HUDEP-2 (cell line): ENCODE data around the gene ALLC.

Experiments used
- DNase-seq, 76 experiments: peaks; one replicate each; lab custom pipeline; 2025; ENCODE audit not compliant: unreplicated experiment in 76 of 76; lab: John Stamatoyannopoulos, UW

Gene ALLC

DNA sequence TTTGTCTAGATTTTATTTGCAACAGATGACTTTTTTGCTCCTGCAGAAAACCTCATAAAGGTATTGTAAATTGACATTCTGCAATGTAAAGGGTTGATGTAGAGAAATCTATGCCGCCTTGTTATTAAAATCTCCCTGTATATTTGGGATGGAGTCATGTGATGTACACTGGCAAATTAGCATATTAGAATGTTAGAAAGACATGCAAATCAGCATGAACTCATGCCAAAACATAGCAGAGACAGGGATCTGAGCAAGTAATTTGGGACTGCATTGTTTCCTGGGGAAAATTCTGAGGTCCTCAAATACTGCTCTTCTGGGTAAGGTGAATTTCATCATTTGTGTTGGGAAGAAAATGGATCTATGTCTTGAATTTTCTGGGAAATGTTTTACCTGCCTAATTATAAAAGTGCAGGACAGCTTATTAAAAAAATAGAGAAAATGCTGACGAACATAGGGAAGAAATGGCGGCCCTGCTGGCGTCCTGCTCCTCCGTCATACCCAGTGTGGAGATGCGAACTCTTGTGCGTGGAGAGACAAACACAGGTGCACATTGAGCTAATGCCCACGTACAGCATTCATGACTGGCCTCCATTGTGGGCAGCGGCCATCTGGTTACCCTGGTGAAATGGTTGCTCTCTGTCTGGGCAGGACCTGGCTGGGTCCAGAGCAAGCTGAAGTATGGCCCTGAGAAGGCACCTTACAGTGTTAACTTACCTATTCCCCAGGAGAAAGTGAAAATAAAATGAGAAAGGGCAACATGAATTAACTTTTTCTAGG is 16.3 kb downstream of the ALLC start:
- no peak for DNase-seq

DNA sequence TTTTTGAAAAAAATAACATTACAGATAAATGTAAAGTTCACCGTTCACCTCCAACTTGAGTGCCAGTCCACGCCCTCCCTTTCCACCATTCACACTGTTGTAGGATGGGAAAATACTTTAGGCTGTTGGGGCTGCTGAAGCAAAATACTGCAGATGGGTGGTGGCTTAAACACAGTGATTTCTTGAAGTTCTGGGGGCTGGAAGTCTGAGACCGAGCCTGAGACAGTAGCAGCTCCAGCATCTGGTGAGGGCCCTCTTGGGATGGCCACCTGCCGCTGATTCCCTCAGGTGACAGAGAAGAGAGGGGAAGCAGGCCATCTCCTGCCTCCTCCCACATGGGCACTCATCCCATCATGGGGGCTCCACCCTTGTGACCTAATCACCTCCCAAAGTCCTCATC is 17.7 kb downstream of the ALLC start:
- no peak for DNase-seq

DNA sequence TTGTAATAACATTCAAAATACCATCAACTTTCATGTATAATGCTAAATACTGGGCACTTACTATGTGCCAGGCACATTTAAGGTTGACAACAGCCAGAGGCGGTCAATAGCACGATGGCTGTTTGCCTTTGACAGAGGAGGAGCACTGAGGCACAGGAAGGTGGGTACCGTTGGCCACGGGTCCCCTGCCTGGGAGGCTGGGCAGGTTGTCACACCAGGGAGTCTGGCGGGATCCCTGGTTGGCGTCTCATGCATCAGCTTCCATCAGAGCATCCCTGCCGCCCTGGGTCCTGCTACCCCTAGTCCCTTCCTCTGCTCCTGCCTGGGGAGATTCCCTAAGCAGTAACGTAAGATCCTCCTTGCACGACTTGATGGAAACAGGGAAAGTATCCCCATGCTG is 19.4 kb downstream of the ALLC start:
- DNase-seq, result no peak

GRCh38 chr2:3678212-3678611 is 20.2 kb downstream of the ALLC start:
- DNase-seq, result no peak

DNA sequence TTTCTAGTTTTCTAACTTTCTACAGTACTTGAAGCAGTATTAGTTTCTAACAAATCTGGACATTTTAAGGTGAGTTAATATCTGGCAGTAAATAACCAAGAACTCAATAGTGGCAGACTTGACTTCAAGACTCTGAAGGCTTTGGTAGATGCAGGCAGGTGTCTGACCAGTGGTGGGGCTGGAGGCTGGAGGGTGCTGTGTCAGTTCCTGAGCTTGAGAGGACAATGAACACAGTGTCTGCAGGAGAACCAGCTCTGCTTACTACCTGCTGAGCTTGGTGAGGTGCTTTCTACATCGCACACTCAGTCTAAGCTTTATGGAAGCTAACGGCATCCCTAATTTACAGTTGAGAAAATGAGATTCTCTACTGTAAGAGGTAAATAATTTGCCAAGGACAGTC is 21.2 kb downstream of the ALLC start:
- no peak for DNase-seq

DNA sequence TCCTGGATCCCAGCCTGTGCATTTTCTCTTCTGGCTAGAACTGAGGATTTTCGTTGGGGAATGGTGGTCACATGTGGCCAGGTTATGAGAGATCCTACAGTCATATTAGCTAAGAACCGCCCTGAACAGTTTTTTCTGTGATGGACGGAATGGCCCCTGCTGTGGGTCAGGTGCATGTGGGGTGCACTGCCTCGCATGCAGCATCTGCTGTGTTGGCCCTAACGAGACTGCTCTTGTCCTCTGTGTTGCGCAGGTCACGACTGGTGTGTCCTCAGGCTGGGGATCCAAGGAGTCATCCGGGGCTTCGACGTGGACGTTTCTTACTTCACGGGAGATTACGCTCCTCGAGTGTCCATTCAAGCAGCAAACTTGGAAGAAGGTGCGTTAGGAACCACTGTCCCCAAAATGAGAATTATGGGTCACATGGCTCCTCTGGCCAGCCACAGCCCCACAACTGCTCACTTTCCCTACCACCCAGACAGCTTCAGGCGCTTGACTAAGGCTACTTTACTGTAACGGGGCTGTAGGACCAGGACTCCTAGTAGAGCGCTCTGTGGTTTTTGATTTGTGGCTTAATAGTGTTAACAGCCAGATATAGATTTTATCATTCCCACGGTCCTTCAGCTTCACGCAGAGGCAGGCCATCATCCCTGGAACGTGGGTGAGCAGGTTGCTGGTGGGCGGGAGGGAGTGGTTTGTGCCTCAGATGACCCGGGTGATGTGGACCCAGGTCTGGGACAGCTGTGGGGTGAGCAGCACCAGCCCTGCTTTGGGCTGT is 21.8 kb downstream of the ALLC start:
- DNase-seq, result no peak

- DNase-seq, result no peak
These were observed 22.7 kb downstream of the ALLC start for GRCh38 chr2:3680548-3681345.

- DNase-seq, result no peak
These were observed 23.6 kb downstream of the ALLC start for GRCh38 chr2:3681625-3682024.

DNA sequence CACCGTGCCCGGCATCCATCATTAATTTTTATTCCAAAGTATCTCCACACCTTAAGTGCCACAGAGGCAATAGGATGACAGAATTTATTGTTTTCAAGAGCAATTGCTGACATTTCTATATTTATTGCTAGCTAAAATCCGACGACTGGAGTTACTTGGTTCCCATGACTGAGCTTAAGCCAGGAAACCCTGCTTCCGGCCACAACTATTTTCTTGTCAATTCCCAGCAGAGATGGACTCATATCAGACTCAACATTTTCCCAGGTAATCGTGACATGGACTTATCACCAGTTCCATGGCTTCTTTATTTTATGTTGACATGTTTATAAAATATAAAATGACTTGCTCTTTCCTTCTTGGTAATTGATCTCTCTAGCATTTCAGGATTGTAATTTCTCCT is 24.8 kb downstream of the ALLC start:
- no peak for DNase-seq

GRCh38 chr2:3683748-3684454 is 25.9 kb downstream of the ALLC start:
- no peak for DNase-seq

DNA sequence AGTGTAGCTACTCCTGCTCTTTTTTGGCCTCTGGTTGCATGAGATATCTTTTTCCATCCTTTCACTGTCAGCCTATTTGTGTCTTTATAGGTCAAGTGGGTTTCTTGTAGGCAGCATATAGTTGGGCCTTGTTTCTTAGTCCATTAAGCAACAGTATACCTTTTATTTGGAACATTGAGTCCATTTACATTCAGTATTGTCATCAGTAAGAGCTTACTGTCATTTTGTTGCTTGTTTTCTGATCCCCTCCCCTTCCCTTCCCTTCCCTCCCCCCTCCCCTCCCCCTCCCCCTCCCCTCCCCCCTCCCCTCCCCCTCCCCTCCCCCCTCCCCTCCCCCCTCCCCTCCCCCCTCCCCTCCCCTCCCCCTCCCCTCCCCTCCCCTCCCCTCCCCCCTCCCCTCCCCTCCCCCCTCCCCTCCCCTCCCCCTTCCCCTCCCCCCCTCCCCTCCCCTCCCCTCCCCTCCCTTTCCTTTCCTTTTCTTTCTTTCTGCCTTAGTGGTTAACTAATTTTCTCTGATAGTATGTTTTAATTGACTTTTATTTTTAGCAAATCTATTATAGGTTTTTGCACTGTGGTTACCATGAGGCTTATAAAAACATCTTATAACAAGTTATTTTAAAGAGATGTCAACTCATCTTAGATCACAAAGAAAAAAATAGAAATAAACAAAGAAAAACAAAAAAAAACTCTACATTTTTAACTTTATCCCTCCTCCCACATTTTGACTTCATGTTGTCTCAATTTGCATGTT is 32.2 kb downstream of the ALLC start:
- no peak for DNase-seq

DNA sequence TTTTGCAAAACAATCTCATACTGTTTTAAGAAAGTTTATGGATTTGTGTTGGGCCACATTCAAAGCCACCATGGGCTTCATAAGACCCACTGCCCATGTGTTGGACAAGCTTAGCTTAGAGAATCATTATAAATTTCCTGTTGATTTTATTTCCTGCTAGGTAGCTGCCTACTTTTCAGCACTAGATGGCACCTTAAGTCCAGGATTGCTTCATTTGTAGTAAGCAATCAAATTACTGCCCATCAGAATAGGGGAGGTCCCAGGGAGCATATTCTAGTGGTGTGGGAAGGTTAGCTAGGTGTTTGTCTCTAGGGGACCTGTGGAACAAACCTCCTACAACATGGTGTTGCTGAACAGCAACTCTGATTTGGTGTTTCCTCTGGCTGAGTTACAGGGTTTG is 34.4 kb downstream of the ALLC start:
- DNase-seq, result peak in 10 of 76 experiments; percentile 1 to 17 (median 5)

DNA sequence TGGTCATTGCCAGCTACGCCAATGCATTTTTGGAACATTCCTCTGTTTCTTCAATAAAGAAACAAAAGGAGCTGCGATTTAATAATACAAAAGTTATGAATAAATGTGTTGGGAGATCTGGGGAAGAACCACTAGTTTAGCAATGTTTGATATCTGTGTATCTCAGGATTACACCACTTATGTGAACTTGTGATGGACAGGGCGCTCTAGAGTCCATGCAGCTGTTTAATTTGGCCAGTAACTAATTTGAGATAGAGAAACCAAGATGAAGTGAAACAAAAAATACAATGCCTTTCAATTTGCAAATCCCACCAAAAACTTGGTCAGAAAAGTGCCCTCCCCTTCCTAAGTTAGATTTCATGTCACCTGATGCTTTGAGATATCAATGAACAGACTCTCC is 38.5 kb downstream of the ALLC start:
- no peak for DNase-seq

DNA sequence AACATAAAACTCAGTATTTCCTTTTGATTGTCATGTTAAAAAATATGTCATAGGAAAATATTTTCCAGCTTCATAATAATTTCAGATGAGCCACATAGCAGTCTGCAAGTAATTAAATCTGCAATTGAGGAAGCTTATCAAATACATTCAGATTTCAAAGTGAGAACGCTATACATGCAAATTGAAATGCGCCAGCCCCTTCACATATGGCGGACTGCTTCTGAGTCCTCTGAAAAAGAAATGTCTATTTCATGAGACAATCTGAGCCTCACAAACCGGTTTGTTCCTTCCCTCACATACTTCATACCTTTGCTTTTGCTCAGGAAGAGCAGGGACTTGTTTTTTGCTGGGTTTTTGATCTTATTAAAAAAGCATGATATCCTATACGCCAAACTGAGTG is 43.1 kb downstream of the ALLC start:
- no peak for DNase-seq

DNA sequence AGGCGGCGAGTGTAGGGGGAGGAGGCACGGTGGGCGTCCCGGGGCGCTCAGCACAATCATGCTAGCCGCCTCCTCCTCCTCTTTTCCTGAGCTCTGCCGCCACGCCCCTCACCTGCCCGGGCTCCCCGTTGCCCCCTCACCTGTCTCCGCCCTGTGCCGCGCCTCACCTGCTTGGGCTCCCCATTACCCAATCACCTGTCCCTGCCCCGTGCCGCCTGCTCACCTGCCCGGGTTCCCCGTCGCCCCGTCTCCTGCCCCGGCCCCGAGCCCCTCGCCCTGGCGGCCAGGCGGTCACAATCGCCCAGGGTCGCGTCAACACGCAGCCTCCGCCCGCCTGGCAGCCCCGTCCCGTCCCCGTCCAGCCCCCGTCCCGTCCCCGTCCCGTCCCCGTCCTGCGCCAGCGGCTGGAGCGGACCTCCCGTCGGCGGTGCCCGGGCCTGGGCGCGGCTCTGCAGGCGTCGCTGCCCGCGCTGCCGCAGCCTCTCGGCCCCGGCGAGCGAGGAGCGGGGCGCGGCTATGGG is 45.3 kb downstream of the ALLC start, which contains the start of gene DCDC2C:
Gene DCDC2C, plus strand, starts transcription at position 340 of the 521 bp plus-strand sequence. Its CDS starts 177 bp downstream, at position 517.
- DNase-seq, result no peak

DNA sequence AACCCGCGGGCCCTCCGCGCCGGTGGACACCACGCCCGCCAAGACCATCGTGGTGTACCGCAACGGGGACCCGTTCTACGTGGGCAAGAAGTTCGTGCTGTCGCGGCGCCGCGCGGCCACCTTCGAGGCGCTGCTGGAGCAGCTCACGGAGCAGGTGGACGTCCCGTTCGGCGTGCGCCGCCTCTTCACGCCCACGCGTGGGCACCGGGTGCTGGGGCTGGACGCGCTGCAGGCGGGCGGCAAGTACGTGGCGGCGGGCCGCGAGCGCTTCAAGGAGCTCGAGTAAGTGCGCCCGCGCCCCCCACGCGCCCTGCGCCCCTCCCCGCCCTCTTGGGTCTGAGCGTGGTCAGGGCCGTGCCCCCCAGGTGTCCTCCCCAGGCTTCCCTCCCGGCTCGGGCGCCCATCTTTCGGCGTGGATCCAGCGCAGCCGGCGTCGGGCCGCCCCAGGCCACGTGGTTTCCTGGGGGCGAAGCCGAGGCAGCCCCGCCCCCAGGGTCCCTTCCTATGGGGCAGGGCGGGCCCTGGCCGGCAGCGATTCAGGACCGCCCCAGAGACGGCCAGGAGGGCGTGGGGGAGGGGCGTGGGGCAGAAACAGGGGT is 45.9 kb downstream of the ALLC start:
- DNase-seq, result no peak

GRCh38 chr2:3704692-3705091 is 46.7 kb downstream of the ALLC start:
- DNase-seq, result no peak

- DNase-seq, result no peak
These were observed 47.8 kb downstream of the ALLC start for GRCh38 chr2:3705782-3706181.

- no peak for DNase-seq
These were observed 48.9 kb downstream of the ALLC start for GRCh38 chr2:3706892-3707291.
